Measurements from ENCODE around the gene DOC2B. TPM values are rescaled to one million over a fixed set of nuclear protein-coding genes. Genes with fewer than 3 reads are reported as not detected.
"Not testable (repeated sequence)": the region's sequence is repeated elsewhere in the genome, so short reads cannot be mapped to it uniquely, and the experiment has no call there.

DOC2B gene
- polyA plus RNA-seq (ENCODE audit: low read depth in 6 of 6), result not detected

GRCh38 chr17:181245-182049 lies at the start of gene DOC2B:
Gene DOC2B (minus strand): TSS chr17:181650. CDS start chr17:181479, 171 bp downstream.
- Mint-ChIP-seq H3K4me1 (peaks cover 5 to 7% (median 7%) of the 10 kb centered on the region in 3 donors), H3K4me3 (peak within 1 kb of the TSS in 6 of 8 donors; percentile 38 to 75 (median 54)), H3K9me3 (peaks cover 0 to 4% (median 0%) of the 10 kb centered on the region in 7 donors), H3K27ac (peak within 1 kb of the TSS in 1 of 6 donors; percentile 30), H3K27me3 (peaks cover 46 to 74% (median 67%) of the 10 kb centered on the region in 3 donors), H3K36me3 (no peaks in the 10 kb centered on the region)
- DNase-seq (no peak), ATAC-seq (ENCODE audit: low read depth in 2 of 2) (no peak)

- H3K27ac Mint-ChIP-seq, result peak overlapping the region in 2 of 6 donors; percentile 37 to 78
- H3K9me3 Mint-ChIP-seq, result no peaks in the 10 kb centered on the region
- no peaks in the 10 kb centered on the region for H3K36me3 Mint-ChIP-seq
- H3K4me1 Mint-ChIP-seq, result no peaks in the 10 kb centered on the region
- H3K4me3 Mint-ChIP-seq, result no peak overlapping the region
- ATAC-seq (ENCODE audit: low read depth in 2 of 2), result no peak
- DNase-seq, result no peak
- H3K27me3 Mint-ChIP-seq, result peaks cover 0 to 29% (median 5%) of the 10 kb centered on the region in 3 donors
Observed at GRCh38 chr17:230395-230770, 48.9 kb upstream of the DOC2B start.

GRCh38 chr17:229709-230394 lies 48.4 kb upstream of the DOC2B start:
- Mint-ChIP-seq H3K4me3 (no peak overlapping the region), H3K9me3 (no peaks in the 10 kb centered on the region), H3K36me3 (no peaks in the 10 kb centered on the region), H3K4me1 (no peaks in the 10 kb centered on the region), H3K27ac (peak overlapping the region in 1 of 6 donors; percentile 78), H3K27me3 (peaks cover 0 to 27% (median 5%) of the 10 kb centered on the region in 3 donors)
- no peak for ATAC-seq (ENCODE audit: low read depth in 2 of 2)
- no peak for DNase-seq

GRCh38 chr17:228951-229708 lies 47.7 kb upstream of the DOC2B start:
- no peaks in the 10 kb centered on the region for H3K4me1 Mint-ChIP-seq
- no peak for ATAC-seq (ENCODE audit: low read depth in 2 of 2)
- H3K27ac Mint-ChIP-seq, result no peak overlapping the region
- DNase-seq, result no peak
- H3K36me3 Mint-ChIP-seq, result no peaks in the 10 kb centered on the region
- no peak overlapping the region for H3K4me3 Mint-ChIP-seq
- peaks cover 0 to 3% (median 0%) of the 10 kb centered on the region in 7 donors for H3K9me3 Mint-ChIP-seq
- peaks cover 0 to 20% (median 5%) of the 10 kb centered on the region in 3 donors for H3K27me3 Mint-ChIP-seq

- Mint-ChIP-seq H3K9me3 (peaks cover 0 to 3% (median 0%) of the 10 kb centered on the region in 7 donors), H3K27me3 (peaks cover 0 to 14% (median 5%) of the 10 kb centered on the region in 3 donors), H3K27ac (no peak overlapping the region), H3K4me1 (no peaks in the 10 kb centered on the region), H3K4me3 (no peak overlapping the region), H3K36me3 (no peaks in the 10 kb centered on the region)
- ATAC-seq (ENCODE audit: low read depth in 2 of 2) (no peak), DNase-seq (no peak)
Observed at GRCh38 chr17:227946-228615, 46.6 kb upstream of the DOC2B start.

- no peak overlapping the region for H3K27ac Mint-ChIP-seq
- peaks cover 0 to 7% (median 5%) of the 10 kb centered on the region in 3 donors for H3K27me3 Mint-ChIP-seq
- no peak for DNase-seq
- ATAC-seq (ENCODE audit: low read depth in 2 of 2), result no peak
- H3K36me3 Mint-ChIP-seq, result no peaks in the 10 kb centered on the region
- H3K4me3 Mint-ChIP-seq, result no peak overlapping the region
- no peaks in the 10 kb centered on the region for H3K4me1 Mint-ChIP-seq
- peaks cover 0 to 3% (median 0%) of the 10 kb centered on the region in 7 donors for H3K9me3 Mint-ChIP-seq
Observed at GRCh38 chr17:227078-227945, 45.9 kb upstream of the DOC2B start.

GRCh38 chr17:226108-227077 lies 44.9 kb upstream of the DOC2B start:
- H3K27ac Mint-ChIP-seq, result no peak overlapping the region
- DNase-seq (no peak), ATAC-seq (ENCODE audit: low read depth in 2 of 2) (no peak)
- H3K9me3 Mint-ChIP-seq, result peaks cover 0 to 3% (median 0%) of the 10 kb centered on the region in 7 donors
- H3K4me3 Mint-ChIP-seq, result no peak overlapping the region
- H3K4me1 Mint-ChIP-seq, result no peaks in the 10 kb centered on the region
- H3K27me3 Mint-ChIP-seq, result peaks cover 0 to 5% (median 5%) of the 10 kb centered on the region in 3 donors
- H3K36me3 Mint-ChIP-seq, result no peaks in the 10 kb centered on the region

GRCh38 chr17:225551-225950 lies 44.1 kb upstream of the DOC2B start:
- Mint-ChIP-seq H3K36me3 (no peaks in the 10 kb centered on the region), H3K9me3 (peaks cover 0 to 3% (median 0%) of the 10 kb centered on the region in 7 donors), H3K4me1 (no peaks in the 10 kb centered on the region), H3K27ac (no peak overlapping the region), H3K4me3 (no peak overlapping the region), H3K27me3 (no peaks in the 10 kb centered on the region)
- DNase-seq, result no peak
- no peak for ATAC-seq (ENCODE audit: low read depth in 2 of 2)

- DNase-seq; H3K27ac Mint-ChIP-seq; ATAC-seq (ENCODE audit: low read depth in 2 of 2); H3K9me3 Mint-ChIP-seq; H3K27me3 Mint-ChIP-seq; H3K4me1 Mint-ChIP-seq; H3K36me3 Mint-ChIP-seq; H3K4me3 Mint-ChIP-seq: not testable (repeated sequence)
Observed at GRCh38 chr17:224576-224975, 43.1 kb upstream of the DOC2B start.

- DNase-seq (no peak), ATAC-seq (ENCODE audit: low read depth in 2 of 2) (no peak)
- H3K27ac Mint-ChIP-seq, result peak overlapping the region in 1 of 6 donors; percentile 71
- no peak overlapping the region for H3K4me3 Mint-ChIP-seq
- no peaks in the 10 kb centered on the region for H3K4me1 Mint-ChIP-seq
- H3K27me3 Mint-ChIP-seq, result no peaks in the 10 kb centered on the region
- H3K36me3 Mint-ChIP-seq, result no peaks in the 10 kb centered on the region
- peaks cover 0 to 3% (median 0%) of the 10 kb centered on the region in 7 donors for H3K9me3 Mint-ChIP-seq
Observed at GRCh38 chr17:223723-224471, 42.4 kb upstream of the DOC2B start.

GRCh38 chr17:222172-222571 lies 40.7 kb upstream of the DOC2B start:
- ATAC-seq (ENCODE audit: low read depth in 2 of 2), result no peak
- H3K27me3 Mint-ChIP-seq, result no peaks in the 10 kb centered on the region

More at GRCh38 chr17:222172-222571, 40.7 kb upstream of the DOC2B start:
- Mint-ChIP-seq H3K27ac (no peak overlapping the region), H3K36me3 (no peaks in the 10 kb centered on the region), H3K9me3 (peaks cover 0 to 3% (median 0%) of the 10 kb centered on the region in 7 donors), H3K4me3 (no peak overlapping the region), H3K4me1 (no peaks in the 10 kb centered on the region)
- no peak for DNase-seq

Measured in naive B cell (primary cell).